HG02938 (cell line): ENCODE data around the gene RNF150.

Experiments used
- ATAC-seq: cut with Tn5 transposase; IDR thresholded peaks from one replicate; pipeline ENCODE4 v1.9.1; 2021; ENCODE audit warnings: mild to moderate bottlenecking, moderate library complexity; ENCODE audit not compliant: unreplicated experiment

RNF150 gene

DNA sequence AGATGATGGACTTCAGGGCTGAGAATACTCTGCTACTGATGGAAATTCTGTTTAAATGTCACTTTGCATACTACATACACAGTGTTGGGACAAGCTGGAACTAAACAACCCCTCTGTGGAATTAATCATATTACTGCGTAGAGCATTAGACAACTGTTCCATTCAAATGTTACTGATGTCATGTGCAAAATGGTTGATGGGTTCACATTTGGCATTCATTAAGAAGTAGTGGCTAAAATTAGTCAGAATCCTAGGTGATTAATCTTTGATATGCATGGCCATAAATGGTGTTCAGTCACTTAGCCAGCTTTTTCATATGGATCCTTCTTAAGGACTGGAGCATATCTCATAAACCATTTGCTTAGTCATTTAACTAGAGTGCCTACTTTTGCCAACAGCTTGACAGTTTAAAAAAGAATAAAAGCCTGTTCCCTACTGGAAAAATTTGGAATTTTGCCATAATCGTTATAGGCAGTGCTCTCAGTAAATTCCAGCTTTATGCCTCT, 105.2 kb downstream of the RNF150 start:
- ATAC-seq, result no peak

DNA sequence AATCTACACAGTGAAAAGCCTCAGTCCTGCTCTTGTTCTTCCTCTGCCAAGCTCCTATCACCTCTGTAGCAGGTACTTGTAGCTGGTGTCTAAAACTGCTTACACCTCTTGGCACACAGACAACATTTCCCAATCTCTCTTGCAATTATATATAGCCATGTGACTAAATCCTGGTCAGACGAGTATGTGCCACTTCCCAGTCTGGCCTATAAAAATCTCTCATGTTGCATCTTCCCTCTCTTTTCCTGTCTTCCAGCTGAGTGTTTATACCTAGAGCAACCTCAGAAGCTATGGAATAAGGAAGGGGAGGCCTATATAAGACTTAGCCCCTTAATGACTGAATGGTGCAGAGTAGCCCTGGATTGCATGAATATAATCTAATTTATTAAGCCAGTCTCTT, 105.8 kb downstream of the RNF150 start:
- no peak for ATAC-seq

DNA sequence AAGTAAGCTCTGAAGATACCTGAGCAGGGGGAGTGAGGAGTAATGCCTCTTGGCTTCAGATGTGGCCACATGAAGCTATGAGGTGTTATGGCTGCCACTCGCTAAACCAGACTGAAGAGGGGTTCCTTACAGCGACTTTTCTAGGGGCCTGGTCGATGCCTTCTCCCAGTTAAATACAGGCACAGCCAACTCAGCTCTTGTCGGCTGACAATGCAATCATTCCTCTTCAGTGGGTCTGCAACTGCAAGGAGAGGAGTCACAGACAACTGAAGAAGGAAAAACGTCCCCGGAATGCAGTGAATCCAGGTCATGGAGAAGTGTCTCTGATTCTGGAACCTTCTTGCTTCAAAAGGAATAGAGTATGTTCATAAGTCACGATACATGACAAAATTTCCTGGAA, 106.4 kb downstream of the RNF150 start:
- no peak for ATAC-seq

DNA sequence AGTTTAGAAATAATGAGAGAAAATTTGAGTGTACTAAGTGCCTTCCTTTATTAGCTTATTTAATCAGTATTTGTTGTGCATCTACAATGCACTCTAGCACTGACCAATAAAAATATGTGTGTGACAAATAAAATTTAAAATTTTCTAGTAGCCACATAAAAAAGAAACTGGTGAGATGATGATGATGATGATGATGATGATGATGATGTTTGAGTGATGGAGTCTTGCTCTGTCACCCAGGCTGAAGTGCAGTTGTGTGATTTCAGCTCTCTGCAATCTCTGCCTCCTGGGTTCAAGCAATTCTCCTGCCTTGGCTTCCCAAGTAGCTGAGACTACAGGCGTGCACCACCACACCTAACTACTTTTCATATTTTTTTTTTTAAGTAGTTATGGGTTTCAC, 110.2 kb downstream of the RNF150 start:
- no peak for ATAC-seq

DNA sequence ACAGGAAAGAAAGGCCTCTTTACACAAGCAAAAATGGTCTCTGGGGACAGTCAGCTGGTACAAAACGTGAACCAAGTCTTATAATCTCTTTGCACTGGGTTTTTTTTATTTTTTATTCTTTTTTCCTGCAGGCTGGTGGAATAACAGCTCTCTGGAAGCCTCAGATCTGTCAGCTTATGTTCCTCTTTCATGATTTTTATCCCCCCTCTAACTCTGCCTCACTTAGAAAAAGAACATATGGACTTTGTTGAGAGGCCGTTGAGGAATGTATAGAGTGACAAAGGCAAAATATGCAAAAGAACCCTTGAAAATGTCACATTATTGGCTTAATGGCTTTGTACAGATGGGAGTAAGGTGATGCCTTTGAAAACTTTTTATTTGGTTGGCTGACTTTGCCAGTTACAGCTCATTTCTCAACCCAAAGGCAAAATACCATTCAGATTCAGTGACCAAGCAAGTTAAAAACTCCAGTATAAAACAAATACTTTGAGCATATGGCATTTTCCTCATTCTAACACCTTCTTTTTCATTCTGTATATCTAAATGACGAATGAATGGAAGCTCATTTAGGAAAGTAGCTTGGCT, 111.1 kb downstream of the RNF150 start:
- ATAC-seq, result no peak

DNA sequence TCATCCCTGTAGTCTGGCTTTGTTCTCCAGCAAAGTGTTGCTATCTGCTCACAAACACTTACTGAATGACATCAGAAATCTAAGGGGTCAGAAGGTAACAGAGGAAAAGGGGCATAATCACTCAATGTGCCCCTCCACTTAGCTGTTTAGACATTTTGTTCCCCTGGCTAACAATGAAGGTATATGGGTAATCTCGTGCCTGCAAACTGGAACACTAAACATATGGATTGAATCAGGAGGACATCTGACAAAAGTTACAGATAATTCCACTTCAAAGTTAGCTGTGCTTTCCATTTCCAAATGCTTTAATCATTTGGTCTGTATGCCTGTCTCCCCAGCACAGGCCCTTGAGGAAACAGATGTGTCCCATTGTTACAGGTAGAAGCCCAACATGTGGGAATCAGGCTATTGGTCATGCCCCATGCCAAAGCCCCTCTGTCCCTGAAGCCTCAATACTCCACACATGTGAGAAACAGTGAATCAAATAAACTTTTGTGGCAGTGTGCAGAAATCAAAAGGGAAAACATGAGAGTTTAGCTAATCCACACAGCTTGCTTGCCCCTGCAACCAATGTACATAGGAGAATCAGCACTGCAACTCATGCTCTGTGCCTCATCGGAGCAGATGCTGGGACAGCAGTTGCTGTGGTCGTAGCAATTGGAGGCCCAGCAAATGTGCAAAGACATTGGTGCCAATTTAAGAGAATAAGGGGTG, 111.7 kb downstream of the RNF150 start:
- no peak for ATAC-seq

DNA sequence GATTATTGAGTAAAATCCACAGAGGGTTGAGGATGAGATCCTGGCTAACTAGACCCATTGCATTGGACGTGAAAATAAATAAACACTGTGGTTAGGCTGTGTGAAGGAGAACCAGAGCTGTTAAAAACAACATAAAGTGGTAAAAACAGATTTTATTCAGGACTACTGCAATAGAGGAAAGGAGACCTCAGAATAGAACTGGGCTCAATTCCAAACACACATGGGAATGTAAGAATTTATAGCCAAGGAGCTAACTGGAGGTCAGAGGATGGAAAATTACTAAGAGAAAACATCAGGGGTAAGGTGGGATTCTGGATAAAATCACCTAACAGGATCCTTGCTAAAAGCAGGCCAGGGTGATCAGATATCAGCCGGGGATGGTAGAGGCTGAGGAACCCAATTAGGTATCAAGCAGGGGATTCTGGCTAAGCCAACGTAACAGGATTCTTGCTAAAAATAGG, 112.4 kb downstream of the RNF150 start:
- no peak for ATAC-seq

DNA sequence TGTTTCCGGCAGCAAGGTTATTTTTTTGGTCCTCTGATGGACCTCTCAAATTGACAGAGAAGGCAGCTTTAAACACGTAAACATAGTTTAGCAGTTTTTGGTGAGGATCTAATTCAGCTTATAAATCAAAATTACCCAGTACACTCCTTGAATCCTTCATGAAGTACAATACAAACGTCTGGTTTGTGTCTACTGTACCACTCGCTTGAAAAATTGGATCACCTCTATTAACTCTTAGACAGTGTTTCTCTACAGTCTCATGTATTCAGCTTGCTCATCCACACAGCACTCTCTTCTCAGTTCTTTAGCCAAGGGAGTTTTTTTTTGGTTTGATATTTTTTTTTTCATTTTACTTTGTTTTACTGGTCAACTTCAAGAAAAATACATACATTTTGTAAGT, 113.5 kb downstream of the RNF150 start:
- no peak for ATAC-seq

DNA sequence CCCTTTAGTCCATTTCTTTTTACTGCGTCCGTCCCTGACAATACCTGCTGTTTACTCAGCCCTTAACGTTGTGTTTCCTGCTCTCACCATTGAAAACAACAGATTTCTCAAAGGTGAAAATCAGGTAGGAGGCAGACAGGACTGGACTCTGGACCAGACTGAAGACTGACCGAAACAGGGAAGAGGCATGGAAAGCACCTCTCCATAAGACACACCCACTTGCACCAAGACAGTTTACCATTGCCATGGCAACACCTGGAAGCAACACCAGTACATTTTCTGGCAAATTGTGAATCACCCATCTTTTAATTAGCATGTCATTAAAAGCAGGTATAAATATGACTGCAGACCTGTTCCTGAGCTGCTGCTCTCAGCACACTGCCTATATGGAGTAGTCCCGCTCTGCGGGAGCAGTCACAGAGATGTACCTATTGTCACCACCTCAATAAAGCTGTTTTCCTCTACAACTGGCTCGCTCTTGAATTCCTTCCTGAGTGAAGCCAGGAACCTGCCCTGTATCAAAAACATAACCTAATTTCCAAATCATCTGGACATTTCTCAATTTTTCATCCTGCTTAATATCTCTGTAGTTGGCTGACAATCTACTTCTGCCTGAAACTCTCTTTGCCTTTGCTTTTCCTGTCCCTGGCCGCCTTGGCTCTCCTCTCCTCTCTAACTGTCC, 117.0 kb downstream of the RNF150 start:
- ATAC-seq, result no peak

DNA sequence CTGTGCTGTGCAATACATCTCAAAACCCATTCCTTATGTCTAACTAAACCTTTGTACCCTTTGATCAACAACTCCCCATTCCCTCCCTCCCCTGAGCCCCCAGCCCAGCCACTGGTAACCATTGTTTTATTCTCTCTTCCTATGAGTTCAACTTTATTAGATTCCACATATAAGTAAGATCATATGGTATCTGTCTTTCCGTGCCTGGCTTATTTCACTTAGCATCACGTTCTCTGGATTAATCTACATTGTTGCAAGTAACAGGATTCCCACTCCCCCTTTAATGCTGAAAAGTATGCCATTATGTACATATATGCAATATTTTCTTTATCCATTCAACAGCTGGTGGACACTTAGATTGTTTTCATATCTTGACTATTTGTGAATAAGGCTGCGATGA, 119.4 kb downstream of the RNF150 start:
- no peak for ATAC-seq

DNA sequence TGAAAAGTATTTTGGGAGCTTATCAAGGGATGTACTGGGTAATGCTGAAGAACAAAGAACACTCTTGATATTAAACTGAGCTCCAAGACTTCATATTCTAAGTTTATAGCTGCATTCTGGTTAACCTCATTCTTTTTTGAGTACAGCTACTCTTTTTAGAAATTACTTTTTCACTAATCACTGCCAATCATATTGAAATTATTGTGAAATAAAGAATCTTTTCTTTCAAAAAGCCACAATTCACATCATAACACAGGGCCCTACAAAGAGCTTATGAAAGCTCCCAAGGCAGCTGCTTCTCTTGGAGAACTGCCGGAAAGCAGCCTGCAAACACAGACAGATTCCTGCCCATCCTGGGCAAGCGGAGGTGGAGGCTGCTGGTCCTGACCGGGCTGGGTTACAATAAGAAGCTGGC, 121.4 kb downstream of the RNF150 start:
- no peak for ATAC-seq

DNA sequence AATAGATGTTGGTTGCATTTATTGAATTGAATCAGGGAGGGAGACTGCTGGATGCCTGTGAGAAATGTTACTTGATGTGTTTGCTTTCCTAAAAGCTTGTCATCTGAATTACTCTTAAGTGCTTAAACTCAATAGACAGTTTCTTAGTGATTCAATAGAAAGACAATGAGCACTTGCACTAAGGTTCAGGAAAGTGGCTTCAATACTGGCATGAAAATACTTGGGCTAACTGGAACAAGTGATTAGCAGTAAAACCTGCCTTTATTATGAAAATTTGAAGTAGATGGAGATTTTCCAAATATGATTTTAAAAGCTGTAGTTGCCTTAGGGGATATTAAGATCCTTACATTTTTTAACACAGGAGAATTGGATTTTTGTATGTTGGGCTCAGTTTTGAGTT, 123.3 kb downstream of the RNF150 start:
- ATAC-seq, result no peak

DNA sequence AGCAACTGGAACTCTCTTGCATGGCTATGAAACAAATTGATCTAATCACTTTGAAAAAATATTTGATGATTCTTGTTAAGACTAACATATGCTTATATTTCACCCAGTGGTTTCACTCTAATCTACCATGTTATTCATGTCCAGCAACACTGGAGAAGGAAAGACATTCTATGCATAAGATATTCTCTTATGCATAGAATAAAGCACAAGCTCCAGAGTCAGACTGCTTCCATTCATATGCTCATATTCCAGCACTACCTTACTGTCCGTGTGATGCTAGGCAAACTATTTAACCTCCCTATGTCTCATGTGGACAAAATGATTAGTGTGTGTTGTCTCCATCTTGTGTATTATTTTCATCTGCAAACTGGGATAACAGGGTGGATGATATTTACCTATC, 124.1 kb downstream of the RNF150 start:
- ATAC-seq, result no peak

DNA sequence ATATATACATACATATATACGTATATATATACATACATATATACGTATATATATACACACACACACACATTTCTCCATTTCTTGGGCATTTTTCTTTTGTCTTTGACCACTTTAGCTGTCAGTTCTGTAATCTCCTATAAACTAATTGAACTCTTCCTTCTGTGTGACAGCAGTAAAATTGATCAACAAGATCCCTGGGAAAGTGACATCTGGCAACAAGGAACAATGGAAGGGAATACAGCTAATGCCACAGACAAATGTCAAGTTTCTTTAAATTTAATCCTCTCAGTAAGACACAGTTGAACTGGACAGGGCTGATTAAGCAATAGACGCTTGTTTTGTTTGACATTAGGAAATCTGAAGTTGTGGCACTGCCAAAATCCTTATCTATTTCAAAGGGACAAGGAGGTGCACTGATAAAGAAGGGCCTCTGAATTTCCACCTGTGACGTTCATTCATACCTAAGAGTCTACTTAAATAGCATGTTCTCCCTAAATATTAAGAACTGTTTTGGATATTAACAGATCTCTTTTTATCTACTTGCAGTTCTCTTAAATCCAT, 126.9 kb downstream of the RNF150 start:
- ATAC-seq, result no peak

DNA sequence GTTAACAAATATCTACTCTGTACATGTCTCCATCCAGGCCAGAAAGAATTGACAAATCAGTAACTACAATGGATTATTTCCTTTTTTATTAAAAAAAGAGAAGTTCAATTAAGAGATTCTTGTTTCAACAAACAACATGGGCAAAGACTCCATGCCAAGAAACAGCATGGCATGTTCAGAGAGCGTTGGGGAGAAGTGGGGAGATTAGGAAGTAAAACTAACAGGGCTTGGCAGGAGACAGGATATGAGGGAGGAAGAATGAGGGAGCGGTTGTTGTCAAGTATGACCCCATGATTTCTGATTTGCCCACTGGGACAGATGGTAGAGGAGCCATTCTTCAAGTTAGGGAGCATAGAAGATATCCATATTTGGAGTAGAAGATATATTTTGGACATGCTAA, 128.4 kb downstream of the RNF150 start:
- ATAC-seq, result no peak

DNA sequence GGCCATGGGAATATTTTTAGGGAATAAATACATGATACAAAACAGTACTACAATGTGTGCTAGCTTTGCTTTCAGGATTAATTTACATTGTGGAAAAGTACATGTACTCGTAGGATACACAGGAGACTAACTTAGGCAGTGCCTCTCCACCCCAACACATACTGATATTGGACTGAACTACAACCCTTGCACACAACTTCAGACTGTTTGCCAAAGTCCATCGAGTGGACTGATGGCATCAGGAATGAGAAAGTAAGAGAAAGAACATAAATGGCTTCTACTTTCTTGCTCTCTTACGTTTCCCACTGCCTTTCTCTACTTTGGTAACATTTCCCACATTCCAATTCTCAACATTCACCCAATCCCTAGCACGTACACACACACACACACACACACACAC, 130.1 kb downstream of the RNF150 start:
- no peak for ATAC-seq

DNA sequence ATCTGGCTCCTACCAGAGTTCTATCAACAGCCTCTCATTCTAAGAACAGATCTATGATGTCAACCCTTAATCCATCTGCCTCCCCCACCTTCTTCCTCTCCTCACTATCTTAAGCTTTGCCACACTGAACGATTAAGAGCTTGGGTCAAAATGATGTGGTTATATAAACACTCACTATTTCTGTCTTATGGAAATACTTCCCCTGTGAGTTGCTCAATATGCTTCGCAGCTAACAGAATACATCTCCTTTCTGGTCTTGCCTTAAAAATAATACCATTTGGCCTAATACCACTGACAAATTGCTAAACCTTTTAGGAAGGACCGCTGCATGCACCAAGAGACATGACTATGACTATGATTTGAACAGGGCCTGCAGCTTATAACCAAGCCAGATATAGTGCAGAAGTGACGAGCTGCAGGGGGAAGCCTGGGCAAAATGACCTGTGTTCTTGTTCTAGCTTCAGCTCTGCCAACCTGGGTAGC, 130.9 kb downstream of the RNF150 start:
- no peak for ATAC-seq

DNA sequence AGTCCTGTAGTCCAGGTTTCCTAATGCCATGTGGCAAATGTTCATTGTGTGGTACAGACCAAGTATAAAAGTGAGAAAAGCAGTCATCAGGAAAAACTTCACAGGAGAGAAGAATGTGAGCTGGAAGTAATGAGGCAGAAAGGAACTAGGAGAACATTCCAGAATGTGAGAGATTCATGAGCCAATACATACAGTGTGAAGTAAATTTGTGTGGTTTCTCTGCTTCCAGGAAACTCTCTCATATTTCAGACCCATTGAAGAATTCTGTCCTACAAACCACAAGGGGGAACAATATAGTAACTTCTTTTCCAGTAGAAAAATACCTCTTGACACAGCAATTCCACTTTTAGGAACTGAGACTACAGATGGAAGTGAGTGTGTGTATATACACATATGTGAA, 136.5 kb downstream of the RNF150 start:
- no peak for ATAC-seq

DNA sequence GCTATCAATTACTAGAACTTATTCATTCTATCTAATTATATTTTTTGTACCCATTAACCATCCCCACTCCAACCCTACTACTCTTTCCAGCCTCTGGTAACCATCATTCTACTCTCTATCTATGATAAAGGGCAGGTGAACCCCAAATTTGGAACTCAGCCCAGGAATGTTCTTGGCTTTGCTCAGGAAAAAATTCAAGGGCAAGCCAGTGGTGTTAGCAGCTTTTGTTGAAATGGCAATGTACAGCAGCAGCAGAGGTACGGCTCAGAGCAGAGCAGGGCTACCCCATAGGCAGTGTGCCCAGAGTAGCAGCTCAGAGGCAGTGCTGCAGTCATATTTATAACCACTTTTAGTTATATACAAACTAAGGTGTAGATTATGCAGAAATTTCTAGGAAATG, 138.2 kb downstream of the RNF150 start:
- ATAC-seq, result no peak

DNA sequence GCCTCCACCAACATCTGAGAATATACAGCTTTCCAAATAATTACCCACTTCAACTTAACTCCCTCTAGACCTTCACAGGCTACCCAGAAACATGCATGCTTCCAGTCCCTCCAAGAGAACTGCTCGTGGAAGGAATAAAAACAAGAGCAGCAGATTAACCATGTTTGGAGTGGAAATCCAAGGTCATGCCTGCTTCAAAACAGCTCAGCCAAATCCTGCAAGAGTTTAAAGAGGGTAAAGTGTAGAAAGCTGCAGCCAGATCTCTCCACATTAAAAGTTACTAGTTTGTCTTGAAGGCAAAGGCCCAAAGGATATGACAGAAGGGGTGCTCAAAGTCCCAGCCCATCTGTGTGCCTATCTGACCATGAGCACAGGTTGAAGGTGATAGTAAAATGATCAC, 139.3 kb downstream of the RNF150 start:
- ATAC-seq, result no peak

DNA sequence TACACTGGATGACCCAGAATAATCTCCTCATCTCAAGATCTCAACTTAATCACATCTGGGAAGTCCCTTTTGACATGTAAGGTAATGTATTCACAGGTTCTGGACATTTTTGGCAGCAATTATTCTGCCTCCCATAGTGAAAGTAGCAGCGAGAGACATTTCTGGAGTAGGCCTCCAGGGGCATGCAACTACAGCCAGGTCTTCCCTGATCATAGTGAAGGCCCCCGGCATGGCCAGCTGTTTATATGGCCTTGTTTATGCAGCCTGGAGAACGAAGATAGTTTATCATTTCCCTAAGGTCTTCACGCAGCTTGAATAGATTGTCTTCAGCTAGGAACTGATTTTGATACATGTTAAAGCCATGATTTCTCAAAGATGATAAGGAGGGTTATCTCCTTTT, 139.9 kb downstream of the RNF150 start:
- ATAC-seq, result no peak

DNA sequence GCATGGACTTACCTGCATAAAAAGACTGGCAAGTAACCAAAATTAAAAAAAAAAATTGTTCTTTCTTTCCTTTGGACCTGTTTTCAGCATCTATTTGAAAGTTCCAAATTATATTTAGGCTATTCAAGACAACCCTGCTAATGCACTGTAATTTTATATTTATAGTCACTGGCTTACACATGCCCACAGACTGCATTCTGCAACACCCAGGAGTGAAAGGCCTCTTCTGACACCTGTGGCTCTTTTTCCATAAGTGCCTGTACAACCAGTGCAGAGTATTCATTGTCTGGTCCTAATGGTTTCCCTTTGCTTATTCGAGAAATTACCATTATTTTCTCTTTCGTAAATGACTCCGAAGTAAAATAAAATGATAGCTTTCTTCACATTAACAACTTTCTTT, 143.3 kb downstream of the RNF150 start:
- no peak for ATAC-seq
